ENCODE results near the gene CKAP5. TPM values are rescaled to one million over a fixed set of nuclear protein-coding genes. Genes with fewer than 3 reads are reported as not detected.
A peak's percentile ranks its signal among the peaks of the same experiment; 100 is the strongest.

CKAP5 gene
- total RNA-seq = 10 to 100 TPM; 33.7 to 39.8 TPM
- 80.6 to 121 reads per million in 2 donors for total RNA-seq

DNA sequence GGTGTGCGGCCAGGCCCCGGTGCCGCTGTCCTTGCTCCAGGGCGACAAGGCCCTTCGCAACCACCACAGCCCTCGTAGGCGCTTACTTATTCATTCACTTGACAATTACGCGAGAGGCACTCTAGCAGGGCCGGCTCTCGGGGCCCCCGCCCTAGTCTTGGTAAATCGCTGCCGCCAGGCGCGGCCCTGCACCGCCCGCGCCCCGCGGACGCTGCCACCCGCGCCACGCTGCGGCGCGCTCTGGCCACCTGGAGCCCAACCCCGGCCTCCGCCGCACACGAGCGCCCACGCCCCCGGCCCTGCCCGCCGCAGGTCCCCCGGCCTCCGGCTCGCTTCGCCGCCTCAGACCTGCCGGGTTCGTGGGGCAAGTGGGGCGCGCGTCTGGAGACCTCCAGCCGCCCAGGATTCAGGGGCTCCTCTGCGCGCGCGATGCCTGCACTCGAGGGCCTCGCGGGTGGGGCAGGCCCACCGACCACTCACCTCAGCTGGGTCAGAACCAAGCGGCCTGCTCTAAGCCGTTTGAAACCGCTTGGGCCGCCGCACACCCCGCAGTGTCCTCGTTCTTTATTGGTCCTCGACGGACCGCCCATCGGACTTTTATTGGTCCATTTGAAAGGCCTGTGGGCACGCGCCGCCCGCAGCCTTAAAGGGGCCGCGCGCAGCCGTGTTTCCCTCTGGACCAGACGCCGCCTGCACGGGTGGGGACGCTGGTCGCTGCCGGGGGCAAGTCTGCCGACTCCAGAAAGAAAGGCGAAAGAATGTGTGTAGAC lies at the start of gene CKAP5:
Gene CKAP5 (minus strand): TSS at position 541 of the 770 bp plus-strand sequence. CDS start 25,049 bp downstream, outside the sequence.
- DNase-seq (peak; percentile 74 to 77 (median 74)), ATAC-seq (peak; percentile 92)
- Mint-ChIP-seq H3K27ac (peak within 1 kb of the TSS; percentile 92), H3K4me3 (peak within 1 kb of the TSS; percentile 98), H3K27me3 (no peaks in the 10 kb centered on the region), H3K36me3 (ENCODE audit: low read depth) (peaks cover 2% of the 10 kb centered on the region), H3K4me1 (peaks cover 30% of the 10 kb centered on the region)
- no peaks in the 10 kb centered on the region for H3K9me3 ChIP-seq (ENCODE audit: control insufficient read depth, low read length, poor library complexity, severe bottlenecking)

DNA sequence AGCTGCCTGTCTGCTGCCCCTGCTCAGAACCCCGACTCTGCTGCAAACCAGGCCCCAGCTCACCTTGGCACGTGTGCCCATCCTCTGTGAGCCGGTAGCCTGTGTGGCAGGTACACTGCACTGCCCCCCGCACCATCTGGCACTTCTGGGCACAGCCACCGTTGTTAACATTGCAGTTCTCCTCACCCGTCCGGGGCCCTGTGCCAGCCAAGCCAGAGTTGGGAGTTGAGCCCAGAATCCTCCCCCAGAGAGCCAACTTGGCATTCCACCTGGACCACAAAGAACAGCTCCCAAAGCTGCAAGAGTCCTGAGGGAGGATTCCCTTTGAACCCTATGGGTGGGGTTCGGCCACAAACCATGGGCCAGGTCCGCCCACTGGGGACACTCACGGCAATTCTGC lies 49.7 kb upstream of the CKAP5 start:
- Mint-ChIP-seq H3K27me3 (no peaks in the 10 kb centered on the region), H3K4me3 (no peak overlapping the region), H3K27ac (no peak overlapping the region), H3K4me1 (no peaks in the 10 kb centered on the region), H3K36me3 (ENCODE audit: low read depth) (no peaks in the 10 kb centered on the region)
- no peak for ATAC-seq
- H3K9me3 ChIP-seq (ENCODE audit: control insufficient read depth, low read length, poor library complexity, severe bottlenecking) = no peaks in the 10 kb centered on the region
- no peak for DNase-seq

DNA sequence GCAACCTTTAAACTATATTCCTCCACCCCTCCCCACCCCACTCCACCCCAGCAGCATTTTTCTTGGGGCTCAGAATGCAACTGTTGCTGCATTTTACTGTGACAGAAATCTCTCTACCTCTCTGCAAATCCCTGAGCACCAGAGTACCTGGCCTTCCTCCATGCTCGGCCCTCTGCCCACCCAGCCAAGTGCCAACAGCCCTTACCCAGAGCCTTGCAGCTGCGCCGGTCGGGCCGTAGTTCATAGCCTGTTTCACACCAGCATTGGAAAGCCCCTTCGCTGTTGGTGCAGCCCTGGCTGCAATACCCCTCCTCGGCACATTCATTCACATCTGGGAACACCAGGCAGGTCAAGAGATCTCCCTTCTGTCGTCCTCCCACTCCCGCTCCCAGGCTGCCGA lies 48.9 kb upstream of the CKAP5 start:
- DNase-seq (no peak), ATAC-seq (no peak)
- Mint-ChIP-seq H3K36me3 (ENCODE audit: low read depth) (no peaks in the 10 kb centered on the region), H3K27ac (no peak overlapping the region), H3K4me3 (no peak overlapping the region), H3K4me1 (peaks cover 2% of the 10 kb centered on the region), H3K27me3 (peaks cover under 1% of the 10 kb centered on the region)
- no peaks in the 10 kb centered on the region for H3K9me3 ChIP-seq (ENCODE audit: control insufficient read depth, low read length, poor library complexity, severe bottlenecking)

DNA sequence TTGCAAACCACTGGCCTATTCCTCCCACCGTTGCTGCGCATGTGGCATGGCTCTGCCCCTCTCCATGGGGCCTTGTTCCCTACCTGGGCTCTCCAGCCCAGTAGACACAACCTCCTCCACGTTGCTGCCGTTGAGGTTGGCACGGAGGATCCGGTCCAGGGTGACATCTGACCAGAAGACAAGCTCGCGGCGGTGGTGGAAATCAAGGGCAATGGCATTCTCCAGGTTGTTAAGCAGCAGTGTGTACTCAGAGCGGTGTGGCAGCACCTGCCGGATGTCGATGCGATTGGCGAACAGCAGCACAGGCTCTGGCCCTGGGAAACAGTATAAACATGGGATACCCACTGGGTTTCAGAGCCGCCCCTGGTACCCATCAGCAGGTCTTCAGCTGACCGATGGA lies 48.4 kb upstream of the CKAP5 start:
- Mint-ChIP-seq H3K27ac (no peak overlapping the region), H3K4me1 (peaks cover 2% of the 10 kb centered on the region), H3K36me3 (ENCODE audit: low read depth) (no peaks in the 10 kb centered on the region), H3K4me3 (no peak overlapping the region), H3K27me3 (peaks cover 5% of the 10 kb centered on the region)
- H3K9me3 ChIP-seq (ENCODE audit: control insufficient read depth, low read length, poor library complexity, severe bottlenecking) = no peaks in the 10 kb centered on the region
- ATAC-seq = no peak
- no peak for DNase-seq

DNA sequence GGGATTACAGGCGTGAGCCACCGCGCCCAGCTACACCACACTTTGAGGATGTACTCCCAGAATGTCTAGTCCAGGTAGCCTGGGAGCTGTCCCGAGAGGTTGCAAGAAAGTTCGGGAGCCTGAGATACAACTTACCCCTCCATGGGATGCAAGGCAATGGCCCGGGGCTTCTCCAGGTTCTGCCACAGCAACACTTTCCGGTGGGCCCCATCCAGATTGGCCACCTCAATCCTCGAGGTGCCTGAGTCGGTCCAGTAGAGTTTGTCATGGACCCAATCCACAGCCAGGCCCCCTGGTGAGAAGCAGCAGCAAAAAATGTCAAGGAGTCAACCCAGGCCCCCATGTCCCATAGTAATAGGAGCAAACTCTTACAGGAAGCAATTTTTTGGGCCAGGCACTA lies 46.8 kb upstream of the CKAP5 start:
- H3K4me1 Mint-ChIP-seq = peaks cover 2% of the 10 kb centered on the region
- no peaks in the 10 kb centered on the region for H3K36me3 Mint-ChIP-seq (ENCODE audit: low read depth)
- no peak overlapping the region for H3K27ac Mint-ChIP-seq
- ATAC-seq = no peak
- no peaks in the 10 kb centered on the region for H3K9me3 ChIP-seq (ENCODE audit: control insufficient read depth, low read length, poor library complexity, severe bottlenecking)
- no peak overlapping the region for H3K4me3 Mint-ChIP-seq
- peaks cover 10% of the 10 kb centered on the region for H3K27me3 Mint-ChIP-seq
- no peak for DNase-seq

DNA sequence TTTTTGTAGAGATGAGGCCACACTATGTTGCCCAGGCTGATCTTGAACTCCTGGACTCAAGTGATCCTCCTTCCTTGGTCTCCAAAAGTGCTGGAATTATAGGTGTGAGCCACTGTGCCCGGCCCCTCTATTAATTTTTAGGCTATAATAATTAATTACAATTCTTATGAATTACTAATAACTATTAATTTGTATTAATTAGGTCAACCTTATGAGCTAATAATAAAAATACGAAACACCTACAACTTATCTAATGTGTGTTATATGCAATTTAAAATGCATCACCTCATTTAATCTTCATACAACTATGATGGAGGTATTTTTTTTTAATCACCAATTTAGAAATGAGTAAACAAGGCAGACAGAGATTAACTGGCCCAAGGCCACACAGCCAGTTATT lies 46.0 kb upstream of the CKAP5 start:
- Mint-ChIP-seq H3K4me1 (peaks cover 2% of the 10 kb centered on the region), H3K36me3 (ENCODE audit: low read depth) (no peaks in the 10 kb centered on the region), H3K27me3 (peaks cover 14% of the 10 kb centered on the region), H3K27ac (no peak overlapping the region), H3K4me3 (no peak overlapping the region)
- no peaks in the 10 kb centered on the region for H3K9me3 ChIP-seq (ENCODE audit: control insufficient read depth, low read length, poor library complexity, severe bottlenecking)
- ATAC-seq = no peak
- no peak for DNase-seq

DNA sequence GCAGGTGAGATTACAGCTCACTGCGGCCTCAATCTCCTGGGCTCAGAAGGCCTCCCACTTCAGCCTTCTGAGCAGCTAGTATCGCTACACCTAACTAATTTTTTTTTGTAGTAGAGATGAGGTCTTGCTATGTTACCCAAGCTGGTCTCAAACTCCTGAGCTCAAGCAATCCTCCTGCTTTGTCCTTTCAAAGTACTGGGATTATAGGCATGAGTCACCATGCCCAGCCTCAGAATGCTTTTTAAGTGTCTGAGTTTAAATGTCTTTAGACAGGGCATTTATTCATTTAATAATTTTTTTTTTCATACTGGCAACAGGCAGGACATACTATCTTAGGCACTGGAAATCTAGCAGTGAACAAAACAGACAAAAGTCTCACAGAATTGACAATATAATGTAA lies 44.6 kb upstream of the CKAP5 start:
- DNase-seq (no peak), ATAC-seq (no peak)
- Mint-ChIP-seq H3K27ac (no peak overlapping the region), H3K36me3 (ENCODE audit: low read depth) (no peaks in the 10 kb centered on the region), H3K4me1 (peaks cover 2% of the 10 kb centered on the region), H3K27me3 (peaks cover 26% of the 10 kb centered on the region), H3K4me3 (no peak overlapping the region)
- no peaks in the 10 kb centered on the region for H3K9me3 ChIP-seq (ENCODE audit: control insufficient read depth, low read length, poor library complexity, severe bottlenecking)

DNA sequence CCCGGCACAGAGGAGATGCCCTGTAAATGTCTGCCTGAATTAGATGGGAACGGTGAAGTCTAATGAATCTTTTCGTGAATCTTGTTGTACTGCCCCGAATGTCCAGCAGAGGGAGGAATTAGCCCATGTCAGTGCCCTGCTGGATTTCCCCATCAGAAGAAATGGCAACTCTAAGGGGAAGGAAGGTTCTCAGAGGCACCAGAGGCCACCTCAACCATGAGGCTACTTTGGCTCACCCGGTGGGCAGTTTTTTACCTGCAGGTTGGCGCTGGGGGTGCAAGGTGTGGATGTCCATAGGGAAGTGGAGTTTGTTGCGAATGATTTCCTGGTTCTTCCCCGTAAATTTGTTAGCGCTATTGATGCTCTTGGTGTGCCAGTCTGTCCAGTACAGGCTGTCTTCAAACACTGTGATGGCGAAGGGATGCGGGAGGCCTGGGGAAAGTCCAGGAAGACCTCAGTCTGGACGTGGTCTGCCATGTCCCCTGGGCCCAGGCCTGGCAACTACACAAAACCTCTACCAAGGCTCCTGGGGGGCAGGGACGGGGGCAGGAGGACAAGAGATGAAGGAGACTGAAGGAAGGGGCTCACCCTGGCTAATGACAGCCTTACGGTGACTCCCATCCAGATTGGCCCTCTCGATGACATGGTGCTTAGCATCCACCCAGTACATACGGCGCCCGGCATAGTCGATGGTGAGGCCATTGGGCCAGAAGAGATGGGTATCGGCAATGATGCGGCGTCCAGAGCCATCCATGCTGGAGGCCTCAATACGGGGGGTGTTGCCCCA lies 43.8 kb upstream of the CKAP5 start:
- ATAC-seq (peak; percentile 94), DNase-seq (peak; percentile 32 to 67 (median 36))
- no peaks in the 10 kb centered on the region for H3K9me3 ChIP-seq (ENCODE audit: control insufficient read depth, low read length, poor library complexity, severe bottlenecking)
- Mint-ChIP-seq H3K36me3 (ENCODE audit: low read depth) (no peaks in the 10 kb centered on the region), H3K27ac (peak overlapping the region; percentile 67), H3K4me3 (no peak overlapping the region), H3K4me1 (peaks cover 2% of the 10 kb centered on the region), H3K27me3 (peaks cover 26% of the 10 kb centered on the region)

DNA sequence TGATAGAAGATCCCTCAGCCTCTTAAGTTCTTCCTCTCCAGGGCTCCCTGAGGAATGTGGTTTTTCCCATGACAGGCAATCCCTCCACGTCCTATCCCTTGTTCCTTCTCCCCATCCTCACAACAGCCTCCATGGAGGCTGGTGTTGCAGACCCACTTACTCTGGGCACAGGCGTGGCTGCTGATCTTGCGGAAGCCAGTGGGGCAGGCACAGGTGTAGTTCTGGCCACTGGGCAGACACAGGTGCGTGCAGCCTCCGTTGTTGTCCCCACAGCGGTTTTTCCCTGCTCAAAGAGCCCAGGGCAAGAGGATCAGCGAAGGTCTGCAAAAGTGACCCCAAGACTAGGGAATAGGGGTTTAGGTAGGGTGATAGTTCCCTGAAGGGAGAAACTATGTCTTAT lies 43.2 kb upstream of the CKAP5 start:
- Mint-ChIP-seq H3K36me3 (ENCODE audit: low read depth) (no peaks in the 10 kb centered on the region), H3K27ac (no peak overlapping the region), H3K4me3 (no peak overlapping the region), H3K27me3 (peaks cover 26% of the 10 kb centered on the region), H3K4me1 (peaks cover 2% of the 10 kb centered on the region)
- H3K9me3 ChIP-seq (ENCODE audit: control insufficient read depth, low read length, poor library complexity, severe bottlenecking) = no peaks in the 10 kb centered on the region
- ATAC-seq (peak; percentile 25), DNase-seq (no peak)

DNA sequence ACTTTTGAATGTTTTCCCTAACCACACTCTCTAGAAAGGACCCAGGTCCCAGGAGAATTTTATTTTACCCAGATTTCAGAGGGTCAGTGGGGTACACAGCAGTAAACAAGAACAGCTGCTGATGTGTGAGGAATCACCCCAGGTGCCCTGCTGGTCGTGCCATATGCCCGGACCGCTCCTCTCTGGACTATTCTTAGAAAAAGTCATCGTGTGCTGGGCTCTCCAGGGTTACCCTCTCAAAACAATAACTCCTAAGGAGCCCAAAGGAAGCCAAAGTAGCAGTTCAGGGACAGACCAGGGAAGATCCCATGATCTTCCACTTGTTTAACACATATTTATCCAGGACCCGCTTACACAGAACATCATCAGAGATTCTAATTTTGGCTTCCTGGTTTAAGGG lies 42.6 kb upstream of the CKAP5 start:
- H3K27ac Mint-ChIP-seq = no peak overlapping the region
- H3K4me3 Mint-ChIP-seq = no peak overlapping the region
- H3K36me3 Mint-ChIP-seq (ENCODE audit: low read depth) = no peaks in the 10 kb centered on the region
- peaks cover 31% of the 10 kb centered on the region for H3K27me3 Mint-ChIP-seq
- H3K4me1 Mint-ChIP-seq = peaks cover 2% of the 10 kb centered on the region
- DNase-seq (no peak), ATAC-seq (no peak)
- H3K9me3 ChIP-seq (ENCODE audit: control insufficient read depth, low read length, poor library complexity, severe bottlenecking) = no peaks in the 10 kb centered on the region

DNA sequence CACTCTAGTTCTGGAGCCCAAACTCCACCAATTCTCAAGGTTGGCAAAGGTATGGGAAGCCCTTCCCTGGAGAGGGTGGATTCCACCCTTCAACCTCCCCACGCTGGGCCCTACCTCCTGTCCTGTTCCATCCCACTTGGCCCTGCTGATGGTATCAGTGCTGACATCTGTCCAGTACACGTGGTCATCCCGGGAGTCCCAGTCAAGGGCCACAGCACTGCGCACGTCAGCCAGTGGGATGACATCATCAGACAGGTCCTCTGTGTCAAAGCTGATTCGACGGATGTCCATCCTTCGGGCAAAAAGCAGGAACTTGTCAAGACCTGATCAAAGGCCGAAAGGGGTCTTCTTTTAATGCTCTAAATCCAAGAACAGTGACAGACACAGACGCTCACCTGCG lies 40.1 kb upstream of the CKAP5 start:
- DNase-seq = no peak
- H3K9me3 ChIP-seq (ENCODE audit: control insufficient read depth, low read length, poor library complexity, severe bottlenecking) = no peaks in the 10 kb centered on the region
- H3K27ac Mint-ChIP-seq = no peak overlapping the region
- H3K4me1 Mint-ChIP-seq = peaks cover 2% of the 10 kb centered on the region
- ATAC-seq = no peak
- peaks cover 41% of the 10 kb centered on the region for H3K27me3 Mint-ChIP-seq
- H3K4me3 Mint-ChIP-seq = no peak overlapping the region
- no peaks in the 10 kb centered on the region for H3K36me3 Mint-ChIP-seq (ENCODE audit: low read depth)

DNA sequence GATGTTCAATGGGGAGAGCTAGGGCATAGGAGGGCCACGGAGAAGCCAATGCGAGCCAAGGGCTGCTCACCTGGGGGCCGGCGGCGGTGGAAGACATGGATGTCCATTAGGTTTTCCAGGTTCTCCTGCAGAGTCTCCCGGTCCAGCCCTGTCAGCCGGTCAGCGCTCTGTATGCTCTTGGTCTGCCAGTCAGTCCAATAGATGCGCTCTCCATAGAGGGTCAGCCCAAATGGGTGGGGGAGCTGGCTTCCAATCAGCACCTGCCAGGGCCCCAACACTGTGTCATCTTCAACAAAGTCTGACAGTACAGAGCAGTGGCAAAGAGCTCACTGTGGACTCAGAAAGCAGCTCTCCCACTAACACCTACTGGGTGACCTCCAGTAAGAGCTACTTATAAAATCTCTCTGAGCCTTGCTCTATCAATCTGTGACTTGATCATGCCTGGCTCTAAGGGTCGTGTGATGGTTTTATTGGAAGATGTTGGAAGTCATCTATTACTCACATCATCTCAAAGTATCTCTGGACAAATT lies 33.0 kb upstream of the CKAP5 start:
- ATAC-seq = no peak
- no peak for DNase-seq
- no peaks in the 10 kb centered on the region for H3K36me3 Mint-ChIP-seq (ENCODE audit: low read depth)
- H3K9me3 ChIP-seq (ENCODE audit: control insufficient read depth, low read length, poor library complexity, severe bottlenecking) = no peaks in the 10 kb centered on the region
- peaks cover 27% of the 10 kb centered on the region for H3K27me3 Mint-ChIP-seq
- H3K4me1 Mint-ChIP-seq = no peaks in the 10 kb centered on the region
- H3K27ac Mint-ChIP-seq = no peak overlapping the region
- no peak overlapping the region for H3K4me3 Mint-ChIP-seq

DNA sequence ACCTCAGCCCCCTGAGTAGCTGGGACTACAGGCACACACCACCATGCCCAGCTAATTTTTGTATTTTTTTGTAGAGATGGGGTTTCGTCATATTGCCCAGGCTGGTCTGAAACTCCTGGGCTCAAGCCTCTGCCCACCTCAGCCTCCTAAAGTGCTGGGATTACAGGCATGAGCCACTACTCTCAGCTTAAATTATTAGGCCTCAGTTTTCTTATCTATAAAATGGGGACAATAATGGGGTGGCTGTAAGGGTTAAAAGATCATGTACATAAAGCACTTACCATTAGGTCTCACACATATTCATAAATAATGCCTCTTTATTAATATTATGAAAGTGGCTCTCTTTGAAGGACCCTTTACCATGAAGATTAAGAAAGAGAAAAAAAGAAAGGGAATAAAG lies 31.5 kb upstream of the CKAP5 start:
- DNase-seq = no peak
- Mint-ChIP-seq H3K27ac (no peak overlapping the region), H3K27me3 (peaks cover 29% of the 10 kb centered on the region), H3K4me3 (no peak overlapping the region), H3K4me1 (no peaks in the 10 kb centered on the region), H3K36me3 (ENCODE audit: low read depth) (no peaks in the 10 kb centered on the region)
- ATAC-seq = no peak
- H3K9me3 ChIP-seq (ENCODE audit: control insufficient read depth, low read length, poor library complexity, severe bottlenecking) = no peaks in the 10 kb centered on the region
